IPS-18c (cell line): Measurements from ENCODE around the gene GAL3ST2.
A peak's percentile ranks its signal among the peaks of the same experiment; 100 is the strongest.
"Not testable (repeated sequence)": the region's sequence is repeated elsewhere in the genome, so short reads cannot be mapped to it uniquely, and the experiment has no call there.

ENCODE experiments used
- H3K4me3 ChIP-seq: 2 replicates; pipeline ENCODE4 v1.7.0; 2013; ENCODE audit warnings: low read depth, mild to moderate bottlenecking, low read length, moderate library complexity; ENCODE audit not compliant: insufficient read depth
- H3K9me3 ChIP-seq: one replicate; pipeline ENCODE4 v1.6.1; 2013; ENCODE audit warnings: mild to moderate bottlenecking, low read length, moderate library complexity; ENCODE audit not compliant: control insufficient read depth, insufficient read depth

The GAL3ST2 gene

GRCh38 chr2:241798081-241798630 lies 21.5 kb downstream of the GAL3ST2 start:
- no peaks in the 10 kb centered on the region for H3K9me3 ChIP-seq
- H3K4me3 ChIP-seq, result no peak overlapping the region

DNA sequence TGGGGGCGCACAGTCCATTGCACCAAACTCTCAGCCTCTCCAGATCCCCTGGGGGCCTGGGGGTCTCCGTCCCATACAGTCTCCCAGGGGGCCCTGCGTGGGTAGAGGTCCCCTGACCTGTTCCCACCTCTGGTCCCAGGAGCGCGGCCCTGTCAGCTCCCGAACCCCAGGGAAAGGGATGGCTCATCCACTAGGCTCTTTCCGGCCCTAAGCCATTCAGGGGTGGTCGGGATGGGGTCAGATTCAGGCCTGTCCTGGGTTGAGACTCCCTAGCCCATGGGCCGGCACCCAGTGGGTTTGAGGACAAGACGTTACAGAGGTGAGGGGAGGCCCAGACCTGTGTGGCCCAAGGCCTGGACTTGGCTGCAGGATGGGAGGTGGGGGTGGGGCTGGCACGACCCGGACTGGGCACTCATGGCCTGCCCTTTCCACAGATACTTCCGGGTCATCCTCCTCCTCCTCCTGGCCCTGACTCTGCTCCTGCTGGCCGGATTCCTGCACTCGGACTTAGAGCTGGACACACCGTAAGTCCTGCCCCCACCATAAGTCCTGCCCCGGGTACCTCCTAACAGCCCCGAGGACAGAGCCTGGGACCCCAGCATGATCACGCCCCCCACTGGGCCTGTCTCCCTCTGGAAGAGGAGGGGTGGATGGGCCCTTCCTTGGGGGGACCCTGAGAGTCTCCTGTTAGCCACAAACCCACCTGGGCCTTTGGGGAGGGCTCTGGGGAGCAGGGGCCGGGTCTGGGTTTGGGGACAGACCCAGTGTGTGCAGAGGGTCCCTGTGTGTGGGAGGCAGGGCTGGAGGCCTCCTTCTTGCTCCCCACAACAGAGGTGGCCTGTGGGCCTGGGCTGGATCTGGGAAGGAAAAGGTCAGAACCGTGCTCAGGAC lies 22.3 kb downstream of the GAL3ST2 start:
- Histone ChIP-seq H3K4me3 (no peak overlapping the region), H3K9me3 (no peaks in the 10 kb centered on the region)

DNA sequence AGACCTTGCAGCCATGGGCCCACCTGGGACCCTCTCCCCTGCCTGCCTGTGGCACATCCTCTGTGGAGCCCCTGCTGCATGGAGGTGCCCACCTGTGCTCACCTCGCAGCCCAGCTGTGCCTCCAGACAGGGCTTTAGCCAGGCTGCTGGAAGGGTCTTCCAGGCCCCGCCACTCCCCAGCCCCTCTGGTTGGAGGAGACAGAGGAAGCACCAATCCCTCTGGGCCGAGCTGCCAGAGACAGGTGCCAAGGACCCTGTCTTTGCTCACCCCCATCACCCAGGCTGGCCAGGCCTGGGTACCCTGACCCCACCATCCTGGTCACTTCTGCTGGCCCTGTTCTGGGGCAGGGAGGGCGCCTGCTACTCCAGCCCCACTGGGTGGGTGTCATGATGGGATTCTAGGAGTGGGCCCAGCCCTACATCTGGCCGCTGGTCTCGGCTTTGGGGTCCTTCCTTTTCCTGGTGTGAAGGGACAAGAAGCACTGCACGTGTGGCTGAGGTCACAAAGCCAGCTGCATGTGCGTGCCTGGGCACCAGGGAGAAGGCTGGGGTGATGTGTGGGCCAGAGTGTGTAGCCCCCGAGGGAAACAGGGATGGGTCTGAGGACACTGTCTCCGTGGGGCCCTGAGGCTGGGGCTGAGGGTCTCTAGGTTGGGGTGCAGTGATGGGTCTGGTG lies 23.0 kb downstream of the GAL3ST2 start:
- no peaks in the 10 kb centered on the region for H3K9me3 ChIP-seq
- no peak overlapping the region for H3K4me3 ChIP-seq

- not testable (repeated sequence) for H3K4me3 ChIP-seq, H3K9me3 ChIP-seq
Observed at GRCh38 chr2:241800198-241800903, 23.7 kb downstream of the GAL3ST2 start.

GRCh38 chr2:241801611-241802420 lies 25.2 kb downstream of the GAL3ST2 start:
- Histone ChIP-seq H3K9me3 (no peaks in the 10 kb centered on the region), H3K4me3 (no peak overlapping the region)

DNA sequence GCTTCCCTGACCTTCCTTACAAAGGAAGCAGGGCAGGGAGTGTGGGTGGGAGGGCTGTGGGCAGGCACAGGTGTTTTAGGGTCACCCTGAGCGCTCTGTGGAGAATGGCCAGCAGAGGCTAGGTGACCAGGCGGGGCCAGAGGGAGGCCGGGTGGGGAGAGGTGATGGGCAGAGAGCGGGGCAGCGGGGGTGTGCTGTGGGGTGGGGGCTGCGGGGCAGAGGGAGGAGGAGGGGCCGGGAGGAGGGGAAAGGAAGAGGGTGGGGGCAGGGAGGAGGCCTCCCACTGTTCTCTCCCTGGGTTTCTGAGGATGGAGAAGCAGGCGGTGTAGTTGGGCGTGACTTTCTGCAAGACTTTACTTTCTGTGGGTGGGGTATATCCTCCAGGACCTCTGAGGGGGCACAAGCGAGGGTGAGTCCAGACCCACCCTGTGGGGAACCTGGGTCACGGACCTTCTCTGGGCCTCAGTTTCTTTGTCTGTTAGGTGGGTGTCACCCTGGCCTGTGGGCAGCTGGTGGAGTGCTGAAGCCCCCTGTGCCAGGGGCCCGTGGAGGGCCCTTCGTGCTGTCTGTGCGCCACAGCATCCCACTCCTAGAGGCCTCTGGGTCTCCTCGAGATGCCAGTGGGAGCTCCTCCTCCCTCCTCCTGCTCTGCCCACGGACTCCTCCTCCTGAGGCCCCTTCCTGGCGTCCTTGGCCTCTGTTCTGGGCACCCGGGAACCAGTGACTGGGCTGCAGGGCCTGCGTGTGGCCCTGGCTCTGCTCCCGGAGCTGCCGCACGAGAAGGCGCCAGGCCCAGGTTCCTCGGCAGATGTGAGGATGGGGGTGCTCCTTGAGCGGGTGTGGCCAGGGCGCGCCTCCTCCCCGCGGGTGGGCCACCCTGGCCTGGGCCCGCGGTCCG lies 26.0 kb downstream of the GAL3ST2 start:
- no peaks in the 10 kb centered on the region for H3K9me3 ChIP-seq
- no peak overlapping the region; the same call in 1 of the 2 replicates for H3K4me3 ChIP-seq

- H3K9me3 ChIP-seq, result no peaks in the 10 kb centered on the region
- H3K4me3 ChIP-seq, result peak overlapping the region; percentile 51
Observed at GRCh38 chr2:241803387-241804325, 27.0 kb downstream of the GAL3ST2 start.

DNA sequence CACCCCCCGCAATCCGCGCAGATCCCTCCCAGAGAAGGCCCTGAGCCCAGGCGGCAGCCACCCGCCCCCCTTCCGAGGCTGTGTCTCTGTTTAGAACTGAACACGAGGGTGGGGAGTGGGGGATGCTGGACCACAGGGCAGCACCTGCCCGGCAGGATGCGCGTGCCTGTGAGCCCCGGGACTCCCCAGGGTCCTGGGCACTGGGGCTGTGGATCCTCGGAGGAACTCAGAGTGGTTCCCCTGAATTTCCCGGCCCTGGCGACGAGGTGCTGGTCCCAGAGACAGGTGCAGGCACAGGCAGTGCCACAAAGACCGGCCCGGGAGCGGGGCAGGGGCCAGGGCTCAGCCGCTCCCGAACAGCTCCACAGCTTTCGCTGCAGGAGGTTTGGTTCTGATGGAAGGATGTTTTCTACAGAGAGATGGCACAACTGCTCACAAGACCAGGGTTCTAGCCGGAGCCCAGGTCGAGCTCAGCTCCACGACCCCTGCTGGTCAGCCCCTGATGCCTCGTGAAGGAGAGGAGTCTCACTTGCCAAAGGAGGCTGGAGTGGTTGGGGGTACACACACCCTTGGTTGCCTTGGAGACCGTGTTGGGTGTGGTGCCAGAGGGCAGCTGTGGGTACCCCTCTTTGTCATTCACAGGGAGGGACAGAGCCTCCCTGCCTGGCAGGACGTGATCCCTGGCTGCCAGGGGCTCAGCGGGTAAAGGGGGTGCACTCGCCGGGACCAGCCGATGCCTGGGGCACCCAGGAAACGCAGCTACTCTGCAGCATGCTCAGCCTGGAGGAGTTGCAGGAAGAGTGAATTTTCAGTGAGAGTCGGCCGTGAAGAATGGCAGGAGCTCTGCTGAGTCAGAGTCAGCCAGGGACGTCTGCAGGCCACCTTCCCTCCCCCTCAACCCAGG lies 28.0 kb downstream of the GAL3ST2 start:
- H3K9me3 ChIP-seq, result no peaks in the 10 kb centered on the region
- H3K4me3 ChIP-seq, result peak overlapping the region; percentile 51

- H3K9me3 ChIP-seq, H3K4me3 ChIP-seq: not testable (repeated sequence)
Observed at GRCh38 chr2:241806217-241806616, 29.6 kb downstream of the GAL3ST2 start.

GRCh38 chr2:241808051-241808720 lies 31.6 kb downstream of the GAL3ST2 start:
- no peak overlapping the region for H3K4me3 ChIP-seq

GRCh38 chr2:241808721-241809382 lies 32.2 kb downstream of the GAL3ST2 start, which contains the start of gene NEU4:
TSS of gene NEU4 (plus strand) at chr2:241809193. CDS start at chr2:241814485, 5,292 bp downstream.
- Histone ChIP-seq H3K9me3 (no peaks in the 10 kb centered on the region), H3K4me3 (no peak within 1 kb of the TSS)

More at GRCh38 chr2:241808051-241808720, 31.6 kb downstream of the GAL3ST2 start:
- no peaks in the 10 kb centered on the region for H3K9me3 ChIP-seq

DNA sequence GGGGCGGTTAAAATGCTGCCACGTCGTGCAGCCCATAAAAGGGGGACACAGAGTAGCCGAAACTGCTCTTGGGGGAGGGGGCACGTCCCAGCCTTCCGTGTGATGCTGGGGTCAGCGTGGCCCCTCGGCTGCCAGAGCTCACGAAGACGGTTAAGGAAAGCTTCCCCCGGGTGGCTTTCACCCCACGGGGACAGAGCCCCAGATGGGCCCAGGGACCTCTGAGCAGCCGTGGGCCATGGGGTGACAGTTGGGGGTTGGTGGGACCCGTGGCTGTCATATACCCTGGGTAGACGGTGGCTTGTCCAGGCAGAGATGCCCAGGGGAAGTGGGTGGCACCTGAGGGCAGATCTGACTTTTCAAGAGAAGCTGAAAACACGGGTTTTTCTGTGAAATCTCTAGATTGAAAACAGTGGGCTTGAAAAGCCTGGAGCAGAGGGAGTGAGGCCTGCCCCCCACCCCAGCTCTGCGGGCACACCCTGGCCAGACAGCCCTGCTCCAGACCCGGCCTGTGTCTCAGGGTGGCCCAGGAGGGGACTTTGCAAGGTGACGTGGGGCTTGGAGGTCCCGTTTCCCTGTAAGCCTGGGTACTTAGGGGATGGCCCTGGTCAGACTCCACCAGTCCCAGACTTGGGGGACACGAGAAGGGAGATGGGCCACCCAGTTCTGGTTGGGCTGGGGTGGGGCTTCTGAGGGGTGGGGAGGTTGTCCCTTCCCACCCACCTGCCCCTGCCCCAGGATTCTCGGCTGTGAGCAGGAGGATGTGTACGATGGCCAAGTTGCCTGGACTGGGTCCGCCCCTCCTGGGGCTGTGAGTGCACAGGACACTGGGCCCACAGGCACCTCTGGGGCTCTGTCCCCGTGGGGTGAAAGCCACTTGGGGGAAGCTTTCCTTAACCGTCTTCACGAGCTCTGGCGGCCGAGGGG lies 33.0 kb downstream of the GAL3ST2 start:
- no peaks in the 10 kb centered on the region for H3K9me3 ChIP-seq
- H3K4me3 ChIP-seq, result no peak overlapping the region
